Medulla oblongata (tissue), 1 donor: Measurements from ENCODE around the gene SHROOM1.
"Not testable (repeated sequence)": the region's sequence is repeated elsewhere in the genome, so short reads cannot be mapped to it uniquely, and the experiment has no call there.

Experiments used
- DNase-seq: peaks from one replicate; pipeline ENCODE4 v3.0.0-alpha.2; 2015; ENCODE audit errors: extremely low spot score

Gene SHROOM1, protein sequence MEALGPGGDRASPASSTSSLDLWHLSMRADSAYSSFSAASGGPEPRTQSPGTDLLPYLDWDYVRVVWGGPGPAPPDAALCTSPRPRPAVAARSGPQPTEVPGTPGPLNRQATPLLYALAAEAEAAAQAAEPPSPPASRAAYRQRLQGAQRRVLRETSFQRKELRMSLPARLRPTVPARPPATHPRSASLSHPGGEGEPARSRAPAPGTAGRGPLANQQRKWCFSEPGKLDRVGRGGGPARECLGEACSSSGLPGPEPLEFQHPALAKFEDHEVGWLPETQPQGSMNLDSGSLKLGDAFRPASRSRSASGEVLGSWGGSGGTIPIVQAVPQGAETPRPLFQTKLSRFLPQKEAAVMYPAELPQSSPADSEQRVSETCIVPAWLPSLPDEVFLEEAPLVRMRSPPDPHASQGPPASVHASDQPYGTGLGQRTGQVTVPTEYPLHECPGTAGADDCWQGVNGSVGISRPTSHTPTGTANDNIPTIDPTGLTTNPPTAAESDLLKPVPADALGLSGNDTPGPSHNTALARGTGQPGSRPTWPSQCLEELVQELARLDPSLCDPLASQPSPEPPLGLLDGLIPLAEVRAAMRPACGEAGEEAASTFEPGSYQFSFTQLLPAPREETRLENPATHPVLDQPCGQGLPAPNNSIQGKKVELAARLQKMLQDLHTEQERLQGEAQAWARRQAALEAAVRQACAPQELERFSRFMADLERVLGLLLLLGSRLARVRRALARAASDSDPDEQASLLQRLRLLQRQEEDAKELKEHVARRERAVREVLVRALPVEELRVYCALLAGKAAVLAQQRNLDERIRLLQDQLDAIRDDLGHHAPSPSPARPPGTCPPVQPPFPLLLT

GRCh38 chr5:132830436-132831094, at the start of gene SHROOM1:
SHROOM1 (minus strand) TSS chr5:132830647; CDS start chr5:132826140, 4,507 bp downstream.
- DNase-seq, result no peak

GRCh38 chr5:132877938-132878337, 47.5 kb upstream of the SHROOM1 start:
- peak; percentile 65 for DNase-seq

GRCh38 chr5:132877466-132877865, 47.0 kb upstream of the SHROOM1 start:
- peak; percentile 68 for DNase-seq

GRCh38 chr5:132876020-132876759, 45.7 kb upstream of the SHROOM1 start:
- DNase-seq, result no peak

- DNase-seq, result no peak
Measured at GRCh38 chr5:132873930-132874271, 43.5 kb upstream of the SHROOM1 start.

- DNase-seq, result no peak
Measured at GRCh38 chr5:132873119-132873929, 42.9 kb upstream of the SHROOM1 start, which contains the start of gene LEAP2. LEAP2 (plus strand) TSS chr5:132873668; CDS start chr5:132873695, 27 bp downstream.

GRCh38 chr5:132872788-132873118, 42.3 kb upstream of the SHROOM1 start:
- DNase-seq, result no peak

DNA sequence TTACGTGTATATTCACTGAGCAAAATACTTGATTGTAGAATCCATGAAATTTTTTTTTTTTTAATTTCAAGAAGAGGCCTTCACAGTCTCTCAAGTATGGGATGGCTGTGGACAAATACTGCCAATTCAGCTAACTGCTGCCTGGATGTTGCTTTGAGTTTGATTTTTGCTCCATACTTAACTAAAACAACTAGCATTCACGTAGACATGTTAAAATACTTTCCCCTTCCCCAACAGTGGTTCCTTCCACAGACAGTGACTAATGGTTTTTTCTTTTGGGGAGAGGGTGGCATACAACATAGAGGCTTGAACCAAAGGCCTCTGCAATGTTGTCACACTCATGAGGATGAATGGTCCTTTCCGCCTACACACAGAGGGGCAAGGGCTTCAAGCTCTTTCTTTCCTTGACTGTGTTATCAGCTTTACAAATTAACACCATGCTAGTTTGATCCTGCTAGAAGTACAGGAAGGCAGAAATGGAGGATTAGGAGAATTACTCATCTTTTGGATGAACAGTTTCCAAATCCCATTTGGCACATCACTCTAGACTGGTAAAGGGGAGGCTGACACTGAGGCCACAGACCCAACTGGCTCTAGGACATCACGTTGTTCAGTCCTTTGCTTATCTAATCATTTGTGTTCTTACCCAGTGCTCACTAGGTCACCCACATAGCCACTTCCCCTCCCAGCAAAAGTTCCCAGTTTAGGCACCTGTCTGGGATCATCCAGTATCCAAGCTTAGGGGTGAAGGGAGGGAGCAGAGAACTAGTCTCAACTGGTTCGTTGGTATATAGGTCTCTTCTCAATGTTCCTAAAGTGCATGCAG, 41.2 kb upstream of the SHROOM1 start:
- DNase-seq, result no peak

- no peak for DNase-seq
Measured at GRCh38 chr5:132870801-132871200, 40.4 kb upstream of the SHROOM1 start.

DNA sequence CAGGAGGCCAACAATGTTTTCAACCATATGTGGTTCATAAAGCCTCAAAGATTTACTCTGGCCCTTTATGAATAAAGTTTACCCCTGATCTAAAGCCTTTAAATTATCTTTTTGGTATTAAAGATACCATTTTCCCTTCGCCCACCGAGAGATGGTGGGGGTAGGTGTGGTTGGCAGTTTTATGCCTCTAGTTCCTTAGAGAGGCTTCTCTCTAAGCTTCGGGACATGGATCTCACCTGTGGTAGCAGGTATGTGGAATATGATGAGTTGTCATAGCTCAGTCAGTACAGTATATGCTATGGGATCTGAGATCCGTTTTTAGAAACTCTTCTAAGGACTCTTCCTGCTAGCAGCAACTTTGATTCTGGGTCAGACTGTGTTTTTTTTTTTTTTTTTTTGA, 38.3 kb upstream of the SHROOM1 start:
- no peak for DNase-seq

DNA sequence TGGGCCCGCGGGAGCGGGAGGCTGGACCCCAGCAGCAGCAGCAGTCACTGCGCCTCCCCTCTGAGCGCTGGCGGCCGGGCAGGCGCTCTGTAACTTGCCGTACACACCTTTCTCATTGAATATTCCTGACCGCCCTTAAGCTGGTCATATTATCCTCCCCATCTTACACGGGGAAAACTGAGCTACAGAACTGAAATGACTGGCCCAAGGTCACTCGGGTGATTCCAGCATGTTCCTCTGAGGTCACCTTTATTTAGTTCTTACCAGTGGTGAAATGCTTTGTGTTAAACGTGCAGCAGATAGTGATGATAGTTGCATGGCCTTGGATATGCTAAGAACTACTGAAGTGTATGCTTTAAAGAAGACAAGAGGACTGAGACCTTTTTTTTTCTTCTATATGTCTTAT, 36.6 kb upstream of the SHROOM1 start:
- no peak for DNase-seq

- peak; percentile 100 for DNase-seq
Measured at GRCh38 chr5:132866342-132867045, 36.0 kb upstream of the SHROOM1 start, which contains the start of the genes GDF9 and UQCRQ. GDF9 (minus strand) TSS chr5:132866469; CDS start chr5:132864533, 1,936 bp downstream. UQCRQ (plus strand) TSS chr5:132866642; CDS start chr5:132866882, 240 bp downstream.

DNA sequence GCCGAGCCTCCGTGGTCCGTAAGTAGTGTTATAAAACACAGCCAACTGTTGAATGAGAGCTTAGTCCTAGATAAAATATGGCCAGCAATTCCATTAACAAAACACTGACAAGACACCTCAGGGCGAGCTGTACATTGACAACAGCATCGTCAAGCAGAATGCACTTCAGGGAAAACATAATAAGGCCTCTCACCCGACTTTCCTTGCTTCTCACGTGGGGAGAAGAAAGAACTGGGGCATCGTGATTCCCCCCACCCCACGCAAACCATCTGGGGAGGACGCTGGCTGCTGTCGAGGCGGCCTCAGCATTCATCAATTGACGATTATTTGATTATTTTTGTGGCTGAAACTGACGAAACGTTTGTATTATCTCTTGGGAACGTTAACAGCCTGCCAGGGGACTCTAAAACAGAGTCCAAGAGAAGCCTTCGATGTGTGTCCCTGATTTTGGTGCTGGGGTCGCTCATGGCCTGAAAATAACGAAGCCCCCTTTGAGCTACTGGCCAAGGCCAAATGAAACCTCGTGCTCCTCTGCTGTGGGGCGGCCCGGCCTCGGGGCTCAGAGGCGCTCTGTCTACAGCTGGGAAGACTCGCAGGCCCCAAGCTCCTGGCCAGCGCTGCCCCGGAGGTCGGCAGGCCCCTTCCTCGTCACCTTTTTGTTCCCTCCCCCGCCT, 35.4 kb upstream of the SHROOM1 start:
- peak; percentile 24 for DNase-seq

- no peak for DNase-seq
Measured at GRCh38 chr5:132860742-132861141, 30.3 kb upstream of the SHROOM1 start.

DNA sequence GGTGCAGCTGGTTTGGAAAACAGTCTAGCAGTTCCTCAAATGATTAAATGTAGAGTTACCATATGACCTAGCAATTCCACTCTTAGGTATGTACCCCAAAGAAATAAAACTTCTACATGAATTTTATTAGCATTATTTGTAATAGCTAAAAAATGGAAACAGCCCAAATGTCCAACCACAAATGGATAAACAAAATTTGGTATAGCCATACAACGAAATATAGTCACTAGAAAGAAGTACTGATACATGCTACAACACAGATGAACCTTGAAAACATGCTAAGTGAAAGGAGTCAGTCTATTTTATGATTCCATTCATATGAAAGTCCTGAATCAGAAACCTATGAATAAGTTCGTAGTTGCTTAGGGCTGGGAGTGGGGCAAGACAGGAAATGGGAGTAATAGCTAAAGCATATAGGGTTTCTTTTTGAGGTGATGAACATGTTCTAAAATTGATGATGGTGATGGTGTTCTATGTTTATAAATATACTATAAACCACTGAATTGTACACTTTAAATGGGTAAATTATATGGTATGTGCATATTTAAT, 29.5 kb upstream of the SHROOM1 start:
- no peak for DNase-seq

DNA sequence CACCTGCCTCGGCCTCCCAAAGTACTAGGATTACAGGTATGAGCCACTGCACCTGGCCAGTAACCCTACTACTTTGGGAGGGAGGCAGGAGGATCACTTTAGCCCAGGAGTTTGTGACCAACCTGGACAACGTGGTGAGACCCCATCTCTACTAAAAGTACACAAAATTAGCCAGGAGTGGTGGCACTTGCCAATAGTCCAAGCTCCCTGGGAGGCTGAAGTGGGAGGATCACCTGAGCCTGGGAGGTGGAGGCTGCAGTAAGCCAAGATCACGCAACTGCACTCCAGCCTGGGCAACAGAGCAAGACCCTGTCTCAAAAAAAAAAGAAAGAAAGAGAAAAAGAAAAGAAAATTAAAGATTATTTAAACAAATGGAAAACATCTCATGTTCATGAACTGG, 25.6 kb upstream of the SHROOM1 start:
- DNase-seq, result no peak

DNA sequence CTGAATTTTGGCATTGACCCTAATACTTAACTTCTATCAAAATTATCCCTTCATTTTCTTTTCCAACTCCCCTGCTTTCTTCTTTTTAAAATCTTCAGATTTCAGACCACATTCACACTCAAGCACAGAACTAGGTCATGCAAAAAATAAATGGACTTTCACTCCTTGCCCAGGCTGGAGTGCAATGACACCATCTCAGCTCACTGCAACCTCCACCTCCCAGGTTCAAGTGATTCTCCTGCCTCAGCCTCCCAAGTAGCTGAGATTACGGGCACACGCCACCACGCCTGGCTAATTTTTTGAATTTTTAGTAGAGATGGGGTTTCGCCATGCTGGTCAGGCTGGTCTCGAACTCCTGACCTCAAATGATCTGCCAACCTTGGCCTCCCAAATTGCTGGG, 24.5 kb upstream of the SHROOM1 start:
- DNase-seq, result not testable (repeated sequence)

DNA sequence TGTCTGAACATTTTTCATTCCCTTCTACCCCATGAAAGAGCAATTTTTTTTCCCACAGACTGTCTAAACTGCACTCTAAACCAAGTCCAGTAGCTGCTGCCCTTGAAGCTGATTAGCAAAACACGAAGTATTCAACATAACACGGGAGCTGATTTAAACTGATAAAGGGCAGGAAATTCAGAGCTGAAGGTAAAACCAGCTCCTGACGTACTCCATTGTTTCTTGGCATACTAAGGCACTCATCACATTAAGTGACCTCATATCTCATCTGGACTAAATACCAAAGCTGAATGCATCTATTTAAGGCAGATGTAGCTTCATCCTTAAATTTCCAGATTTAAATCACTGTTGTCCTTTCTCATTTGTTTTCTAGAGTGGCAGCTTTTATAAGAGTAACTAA, 23.9 kb upstream of the SHROOM1 start:
- no peak for DNase-seq
